H1 (cell line): ENCODE data around the gene URB2. TPM values are rescaled to one million over a fixed set of nuclear protein-coding genes. Genes with fewer than 3 reads are reported as not detected.

Source experiments
- CTCF ChIA-PET: fragments of 300-600 bp; sonication (Branson Sonifier 250); formaldehyde crosslinking; loops from one replicate; lab custom pipeline; 2021; ENCODE audit not compliant: partially characterized antibody; lab: Charles Lee
- POLR2A ChIA-PET: fragments of 300-600 bp; sonication (Branson Sonifier 250); formaldehyde crosslinking; loops from one replicate; lab custom pipeline; 2021; ENCODE audit warnings: inconsistent platforms; ENCODE audit not compliant: partially characterized antibody; lab: Charles Lee
- DNase-seq, 2 experiments: peaks; one replicate each; pipeline versions ENCODE4 v3.0.0 to v3.0.0-alpha.2; 2010 to 2022; ENCODE audit warnings: low spot score in 2 of 2, low read depth in 1 of 2, mixed read lengths in 1 of 2
- FAIRE-seq: peaks from 2 replicates; lab custom pipeline; 2011; peaks lifted over from hg19 to GRCh38; lab: Jason Lieb, UNC
- H2AFZ ChIP-seq: 2 replicates; pipeline ENCODE4 v1.8.1; 2012; ENCODE audit warnings: low read length, inconsistent platforms
- H2AK5ac ChIP-seq: 2 replicates; pipeline ENCODE4 v1.6.1; 2013; ENCODE audit warnings: low read depth, low read length
- H2BK120ac ChIP-seq: replicated peaks from 2 replicates; pipeline ENCODE3; 2013; ENCODE audit warnings: low read depth, low read length, inconsistent platforms
- H2BK12ac ChIP-seq: 2 replicates; pipeline ENCODE4 v1.6.1; 2013; ENCODE audit warnings: low read depth, low read length
- H2BK15ac ChIP-seq: 2 replicates; pipeline ENCODE4 v1.6.1; 2013; ENCODE audit warnings: low read length
- H2BK20ac ChIP-seq: 2 replicates; pipeline ENCODE4 v1.6.1; 2013; ENCODE audit warnings: low read length
- H2BK5ac ChIP-seq: 2 replicates; pipeline ENCODE4 v1.6.1; 2013; ENCODE audit warnings: low read depth, low read length
- H3K14ac ChIP-seq: 2 replicates; pipeline ENCODE4 v1.6.1; 2013; ENCODE audit warnings: inconsistent platforms; ENCODE audit not compliant: insufficient read length
- H3K18ac ChIP-seq: 2 replicates; pipeline ENCODE4 v1.6.1; 2013; ENCODE audit warnings: low read length; ENCODE audit errors: extremely low read depth
- H3K23ac ChIP-seq: 2 replicates; pipeline ENCODE4 v1.6.1; 2013; ENCODE audit warnings: inconsistent platforms; ENCODE audit not compliant: insufficient read length
- H3K23me2 ChIP-seq: 2 replicates; pipeline ENCODE4 v1.6.1; 2013; ENCODE audit warnings: low read depth, low read length
- H3K27ac ChIP-seq: 2 replicates; pipeline ENCODE4 v1.6.1; 2011; ENCODE audit warnings: low read depth, low read length, inconsistent platforms
- H3K27me3 ChIP-seq, 4 experiments: replicated peaks in 1 of 4; 1 replicate in 1 of 4; 2 replicates in 3 of 4; pipeline versions ENCODE4 v1.6.1 to v1.8.1; 2011 to 2013; ENCODE audit warnings: low read length in 3 of 4, mild to moderate bottlenecking in 3 of 4, inconsistent platforms in 2 of 4, mixed read lengths in 2 of 4, moderate library complexity in 1 of 4; ENCODE audit not compliant: control insufficient read depth in 3 of 4, insufficient read depth in 3 of 4; ENCODE audit errors: extremely low read depth in 1 of 4
- H3K36me3 ChIP-seq, 4 experiments: 2 replicates each; pipeline versions ENCODE4 v1.6.1 to v1.8.1; 2011 to 2013; ENCODE audit warnings: mild to moderate bottlenecking in 4 of 4, low read length in 3 of 4, moderate library complexity in 2 of 4, control low read depth in 1 of 4, inconsistent platforms in 1 of 4; ENCODE audit not compliant: insufficient read depth in 4 of 4, control insufficient read depth in 2 of 4
- H3K4ac ChIP-seq: replicated peaks from 2 replicates; pipeline ENCODE3; 2013; ENCODE audit warnings: low read length, low read depth, mixed read lengths, inconsistent platforms; ENCODE audit not compliant: insufficient read length
- H3K4me1 ChIP-seq, 4 experiments: replicated peaks in 1 of 4; 1 replicate in 1 of 4; 2 replicates in 3 of 4; pipeline versions ENCODE4 v1.6.1 to v1.8.1; 2011 to 2013; ENCODE audit warnings: low read length in 3 of 4, inconsistent platforms in 2 of 4, mixed read lengths in 1 of 4; ENCODE audit not compliant: insufficient read depth in 4 of 4, control insufficient read depth in 3 of 4
- H3K4me2 ChIP-seq, 2 experiments: 2 replicates each; pipeline versions ENCODE4 v1.6.1 to v1.8.1; 2011 to 2013; ENCODE audit warnings: low read depth in 2 of 2, low read length in 2 of 2, control low read depth in 1 of 2, inconsistent platforms in 1 of 2, mild to moderate bottlenecking in 1 of 2; ENCODE audit not compliant: insufficient read depth in 1 of 2
- H3K4me3 ChIP-seq, 4 experiments: fragments of 200-600, 300-600 bp in 1 of 4; sonication (generic), shearing (Covaris generic), sonication (Bioruptor Twin) in 1 of 4; 2 replicates each; pipeline versions ENCODE4 v1.5.1 to v1.8.1; 2011 to 2016; ENCODE audit warnings: low read length in 4 of 4, low read depth in 3 of 4, control low read depth in 2 of 4, inconsistent platforms in 2 of 4, mild to moderate bottlenecking in 2 of 4, mixed read lengths in 1 of 4, moderate library complexity in 1 of 4; ENCODE audit not compliant: insufficient read depth in 2 of 4; ENCODE audit errors: extremely low read depth in 1 of 4
- H3K56ac ChIP-seq: replicated peaks from 2 replicates; pipeline ENCODE3; 2013; ENCODE audit warnings: low read depth, mild to moderate bottlenecking, mixed read lengths, low read length, inconsistent platforms; ENCODE audit not compliant: insufficient read length
- H3K79me1 ChIP-seq: 2 replicates; pipeline ENCODE4 v1.6.1; 2013; ENCODE audit warnings: low read depth, low read length, control low read depth
- H3K79me2 ChIP-seq, 2 experiments: 2 replicates each; pipeline versions ENCODE4 v1.6.1 to v1.8.1; 2012 to 2013; ENCODE audit warnings: low read length in 2 of 2, mild to moderate bottlenecking in 2 of 2, inconsistent platforms in 1 of 2; ENCODE audit not compliant: insufficient read depth in 2 of 2, control insufficient read depth in 1 of 2
- H3K9ac ChIP-seq, 4 experiments: replicated peaks in 1 of 4; 1 replicate in 1 of 4; 2 replicates in 3 of 4; pipeline versions ENCODE4 v1.6.1 to v1.8.1; 2011 to 2013; ENCODE audit warnings: low read depth in 3 of 4, low read length in 3 of 4, control low read depth in 2 of 4, mild to moderate bottlenecking in 2 of 4, moderate library complexity in 2 of 4, inconsistent platforms in 1 of 4; ENCODE audit errors: extremely low read depth in 1 of 4
- H3K9me3 ChIP-seq, 2 experiments: 2 replicates each; pipeline versions ENCODE4 v1.6.1 to v1.8.1; 2012 to 2013; ENCODE audit warnings: mild to moderate bottlenecking in 2 of 2, moderate library complexity in 2 of 2, control low read depth in 1 of 2, inconsistent platforms in 1 of 2, low read depth in 1 of 2, low read length in 1 of 2, mixed read lengths in 1 of 2; ENCODE audit not compliant: insufficient read depth in 2 of 2
- H4K20me1 ChIP-seq, 2 experiments: replicated peaks in 1 of 2; 2 replicates each; pipeline versions ENCODE3 to v1.8.1; 2011 to 2013; ENCODE audit warnings: inconsistent platforms in 2 of 2, low read length in 2 of 2, mild to moderate bottlenecking in 1 of 2; ENCODE audit not compliant: insufficient read depth in 2 of 2, control insufficient read depth in 1 of 2
- H4K5ac ChIP-seq: 2 replicates; pipeline ENCODE4 v1.6.1; 2013; ENCODE audit warnings: low read length, low read depth, mixed read lengths, inconsistent platforms; ENCODE audit not compliant: insufficient read length
- H4K8ac ChIP-seq: 2 replicates; pipeline ENCODE4 v1.8.0; 2013; ENCODE audit warnings: mild to moderate bottlenecking, moderate library complexity, low read length, inconsistent platforms; ENCODE audit not compliant: insufficient read depth; ENCODE audit errors: extremely low read depth
- H4K91ac ChIP-seq: replicated peaks from 2 replicates; pipeline ENCODE3; 2013; ENCODE audit warnings: low read length, mixed read lengths, inconsistent platforms; ENCODE audit not compliant: insufficient read length
- POLR2A ChIP-seq, 2 experiments: IDR thresholded peaks; 1 replicate in 1 of 2; 2 replicates in 1 of 2; pipeline ENCODE4 v1.6.1; 2011; ENCODE audit warnings: low read depth in 2 of 2, low read length in 2 of 2, mild to moderate bottlenecking in 2 of 2; ENCODE audit errors: control extremely low read depth in 1 of 2
- WGBS, 2 experiments: shearing (Covaris generic) in 1 of 2; methylation state at CpG; one replicate each; pipeline versions ENCODE4 v1.1.6 to v1.1.7; 2013 to 2015; ENCODE audit warnings: low lambda C conversion rate in 2 of 2, mixed read lengths in 2 of 2, inconsistent platforms in 1 of 2, low coverage in 1 of 2, missing lambda C conversion rate in 1 of 2; ENCODE audit not compliant: insufficient replicate concordance in 2 of 2, insufficient coverage in 1 of 2, insufficient read length in 1 of 2; ENCODE audit errors: extremely low coverage in 1 of 2, missing lambda C conversion rate in 1 of 2; 5-methylcytosine and 5-hydroxymethylcytosine counted together
- polyA plus RNA-seq, 7 experiments: library from polyadenylated mRNA; depleted of rRNA in 3 of 7; stranded (reverse) in 5 of 7; unstranded in 2 of 7; fragments of >200 nt in 5 of 7; fragments of 200-250 nt in 2 of 7; gene quantifications; 1 replicate in 5 of 7; 2 replicates in 1 of 7; 4 replicates in 1 of 7; pipeline versions ENCODE4 v1.2.1 to v1.2.3, GENCODE V29; 2011 to 2013; ENCODE audit warnings: missing spikeins in 2 of 7, mixed read lengths in 2 of 7
- total RNA-seq: library from RNA; stranded (reverse); fragmentation: NEBNext Ultra II Directional; extraction: Animal tissue kit (Norgen Biotek cat#: 25700); gene quantifications from 2 replicates; pipeline ENCODE4 v1.2.1, GENCODE V29; 2021

The URB2 gene
- total and polyA plus RNA-seq, 2 of the 8 experiments (the other 6 are each of a cell fraction or from before 2014, with no cell fraction given): 13.7 to 33.0 TPM

DNA sequence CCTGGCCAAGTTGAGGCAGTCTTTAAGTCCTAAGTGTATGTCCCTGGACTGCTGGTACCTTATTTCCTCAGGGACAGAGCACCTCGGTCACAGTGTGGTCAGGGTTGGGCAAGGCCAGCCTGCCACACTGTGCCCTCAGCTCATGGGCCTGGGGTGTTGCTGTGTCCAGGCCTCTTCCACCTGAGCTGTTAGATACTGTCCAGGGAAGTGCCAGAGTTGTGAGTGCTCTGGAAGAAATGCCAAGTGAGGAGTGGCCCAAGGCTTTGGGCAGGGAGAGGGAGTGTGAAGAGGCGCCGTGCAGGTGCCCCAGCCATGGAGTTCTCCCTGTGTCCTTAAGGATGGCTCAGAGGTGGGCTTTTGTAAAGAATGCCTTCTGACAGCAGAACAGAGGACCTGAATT, 15.3 kb downstream of the URB2 start:
- peaks cover 7 to 26% of the 10 kb centered on the region in 2 experiments for H4K20me1 ChIP-seq
- POLR2A ChIA-PET: no interaction called here

More for the DNA sequence above, 15.3 kb downstream of the URB2 start:
- Histone ChIP-seq H3K79me2 (peaks cover 0 to 59% of the 10 kb centered on the region in 2 experiments; a peak in 2 of 4 replicates), H2AK5ac (no peak overlapping the region), H2BK120ac (no peak overlapping the region), H3K14ac (no peak overlapping the region), H3K4ac (no peak overlapping the region), H3K79me1 (peaks cover 26% of the 10 kb centered on the region), H2BK12ac (no peak overlapping the region), H2BK20ac (no peak overlapping the region), H4K8ac (no peak overlapping the region; the same call in 1 of the 2 replicates), H3K56ac (no peak overlapping the region), H2BK5ac (no peak overlapping the region), H3K27ac (no peak overlapping the region), H3K9me3 (no peaks in the 10 kb centered on the region), H3K4me1 (no peaks in the 10 kb centered on the region), H3K18ac (peak overlapping the region; percentile 60; the same call in 1 of the 2 replicates), H2BK15ac (no peak overlapping the region), H3K27me3 (no peaks in the 10 kb centered on the region), H4K5ac (no peak overlapping the region), H4K91ac (no peak overlapping the region), H3K4me2 (no peak overlapping the region), H3K36me3 (peaks cover 24 to 56% (median 43%) of the 10 kb centered on the region in 4 experiments), H3K4me3 (no peak overlapping the region), H3K23ac (no peak overlapping the region), H2AFZ (no peak overlapping the region), H3K9ac (no peak overlapping the region), H3K23me2 (no peaks in the 10 kb centered on the region)
- TF ChIP-seq POLR2A (IDR thresholded peaks at IDR 0.05; ENCODE audit: control extremely low read depth in 1 of 2, low read depth in 2 of 2, low read length in 2 of 2): no peak
- DNase-seq (no peak), FAIRE-seq (no peak)
- CTCF ChIA-PET: interaction anchor here (0.6 kb wide), 1 partner anchor 10 kb away, joined by 3 read pairs; no protein-coding TSS in a partner anchor
- 96% methylated on average over 3 of the region's 3 CpGs; no CpG with 5 or more reads in 1 of the 2 experiments for WGBS, 2 experiments
